Liver (tissue), 9 donors: ENCODE measurements around the gene TMCO4. TPM values are rescaled to one million over a fixed set of nuclear protein-coding genes. Genes with fewer than 3 reads are reported as not detected.

Source experiments
- DNase-seq: peaks from one replicate; pipeline ENCODE4 v3.0.0-alpha.2; 2017; ENCODE audit warnings: low spot score
- H3K27ac ChIP-seq, 2 donors: one replicate each; pipeline ENCODE4 v1.7.0; 2013; ENCODE audit warnings: inconsistent platforms in 2 of 2, low read length in 2 of 2, control low read depth in 1 of 2, low read depth in 1 of 2, mild to moderate bottlenecking in 1 of 2
- H3K27me3 ChIP-seq, 4 donors: one replicate each; pipeline versions ENCODE4 v1.6.1 to v1.7.0; 2013; ENCODE audit warnings: low read length in 3 of 4, inconsistent platforms in 1 of 4, mild to moderate bottlenecking in 1 of 4, moderate library complexity in 1 of 4; ENCODE audit not compliant: control insufficient read depth in 4 of 4, insufficient read depth in 4 of 4
- H3K36me3 ChIP-seq, 4 donors: one replicate each; pipeline versions ENCODE4 v1.6.1 to v1.7.0; 2013; ENCODE audit warnings: low read length in 3 of 4, mild to moderate bottlenecking in 3 of 4, low read depth in 1 of 4, moderate library complexity in 1 of 4; ENCODE audit not compliant: control insufficient read depth in 4 of 4, insufficient read depth in 3 of 4
- H3K4me1 ChIP-seq, 4 donors: one replicate each; pipeline versions ENCODE4 v1.6.1 to v1.7.0; 2013; ENCODE audit warnings: low read length in 3 of 4, mild to moderate bottlenecking in 3 of 4, moderate library complexity in 1 of 4; ENCODE audit not compliant: control insufficient read depth in 4 of 4, insufficient read depth in 4 of 4
- H3K4me3 ChIP-seq, 3 donors: one replicate each; pipeline versions ENCODE4 v1.6.1 to v1.7.0; 2013; ENCODE audit warnings: low read length in 3 of 3, control low read depth in 1 of 3, low read depth in 1 of 3, mild to moderate bottlenecking in 1 of 3
- H3K9ac ChIP-seq, 2 donors: one replicate each; pipeline ENCODE4 v1.7.0; 2013; ENCODE audit warnings: low read length in 2 of 2, mild to moderate bottlenecking in 2 of 2, moderate library complexity in 2 of 2, control low read depth in 1 of 2, low read depth in 1 of 2
- H3K9me3 ChIP-seq, 4 donors: one replicate each; pipeline versions ENCODE4 v1.6.1 to v1.7.0; 2013; ENCODE audit warnings: low read length in 3 of 4; ENCODE audit not compliant: control insufficient read depth in 4 of 4
- EGR1 ChIP-seq, 2 donors: IDR thresholded peaks; 2 replicates each; pipeline ENCODE4 v1.6.1; 2016 to 2018; ENCODE audit warnings: antibody characterized with exemption in 2 of 2, low read depth in 2 of 2
- FOXA1 ChIP-seq: IDR thresholded peaks from 2 replicates; pipeline ENCODE4 v1.6.1; 2016; ENCODE audit warnings: antibody characterized with exemption
- FOXA2 ChIP-seq: IDR thresholded peaks from 2 replicates; pipeline ENCODE4 v1.6.1; 2016; ENCODE audit warnings: antibody characterized with exemption
- GABPA ChIP-seq, 2 donors: IDR thresholded peaks in 1 of 2; conservative IDR thresholded peaks in 1 of 2; 2 replicates each; pipeline ENCODE4 v1.6.1; 2016; ENCODE audit warnings: antibody characterized with exemption in 2 of 2, mild to moderate bottlenecking in 1 of 2, moderate library complexity in 1 of 2
- HNF4A ChIP-seq, 2 donors: conservative IDR thresholded peaks; 2 replicates each; pipeline ENCODE4 v1.6.1; 2016; ENCODE audit warnings: antibody characterized with exemption in 2 of 2, mild to moderate bottlenecking in 2 of 2
- HNF4G ChIP-seq: IDR thresholded peaks from 2 replicates; pipeline ENCODE4 v1.6.1; 2016; ENCODE audit warnings: antibody characterized with exemption
- JUND ChIP-seq, 2 donors: IDR thresholded peaks; 2 replicates each; pipeline ENCODE4 v1.6.1; 2016; ENCODE audit warnings: antibody characterized with exemption in 2 of 2
- REST ChIP-seq: IDR thresholded peaks from 2 replicates; pipeline ENCODE4 v1.6.1; 2016; ENCODE audit warnings: antibody characterized with exemption, mild to moderate bottlenecking
- RXRA ChIP-seq, 2 donors: IDR thresholded peaks; 2 replicates each; pipeline ENCODE4 v1.6.1; 2017 to 2018; ENCODE audit warnings: antibody characterized with exemption in 2 of 2, mild to moderate bottlenecking in 1 of 2
- SP1 ChIP-seq: IDR thresholded peaks from 2 replicates; pipeline ENCODE4 v1.6.1; 2018; ENCODE audit warnings: antibody characterized with exemption, mild to moderate bottlenecking
- TAF1 ChIP-seq: conservative IDR thresholded peaks from 2 replicates; pipeline ENCODE4 v1.6.1; 2016; ENCODE audit warnings: antibody characterized with exemption, mild to moderate bottlenecking
- YY1 ChIP-seq: IDR thresholded peaks from 2 replicates; pipeline ENCODE4 v1.6.1; 2016; ENCODE audit warnings: antibody characterized with exemption, mild to moderate bottlenecking
- WGBS: extraction: QIAGEN DNeasy Blood & Tissue Kit; methylation state at CpG from one replicate; pipeline ENCODE4 v1.1.7; 2013; 5-methylcytosine and 5-hydroxymethylcytosine counted together
- polyA plus RNA-seq, 2 donors: library from polyadenylated mRNA; stranded (reverse) in 1 of 2; unstranded in 1 of 2; fragments of 200-250 nt in 1 of 2; fragments of >200 nt in 1 of 2; fragmentation: Nextera tagmentation in 1 of 2; extraction: Ambion mirVana in 1 of 2; gene quantifications; one replicate each; pipeline versions ENCODE4 v1.2.1 to v1.2.3, GENCODE V29; 2013 to 2015
- total RNA-seq, 2 donors: library from RNA; depleted of rRNA; stranded (reverse); fragments of >200 nt; gene quantifications; one replicate each; pipeline ENCODE4 v1.2.3, GENCODE V29; 2014
- TF ChIP-seq, protein P1 (sequence below): fragments of 150-350 bp; IDR thresholded peaks from 2 replicates; pipeline ENCODE4 v1.5.1; 2017; ENCODE audit warnings: improper control_type of control experiment, low read depth, low read length; ENCODE audit not compliant: missing input control
- TF ChIP-seq, protein P2 (sequence below): IDR thresholded peaks from 2 replicates; pipeline ENCODE4 v1.6.1; 2016; ENCODE audit warnings: antibody characterized with exemption
- TF ChIP-seq, protein P3 (sequence below): IDR thresholded peaks from 2 replicates; pipeline ENCODE4 v1.6.1; 2016; ENCODE audit warnings: antibody characterized with exemption
- donor health status: healthy.
- donor health status: healthy.
- donor health status: healthy.
- donor health status: healthy.
- donor health status: healthy.

Gene TMCO4
- total and polyA plus RNA-seq, 4 donors, result 4.0 to 9.5 (median 6.0) TPM

- no peaks in the 10 kb centered on the region for H3K27me3 ChIP-seq
- no peaks in the 10 kb centered on the region for H3K9me3 ChIP-seq
- H3K4me3 ChIP-seq, result no peak overlapping the region
- no peak overlapping the region for H3K27ac ChIP-seq
- no peak for TF ChIP-seq FOXA2
- TF ChIP-seq RXRA (IDR thresholded peaks at IDR 0.05), result no peak
- TF ChIP-seq YY1, result no peak
- TF ChIP-seq, protein P1, sequence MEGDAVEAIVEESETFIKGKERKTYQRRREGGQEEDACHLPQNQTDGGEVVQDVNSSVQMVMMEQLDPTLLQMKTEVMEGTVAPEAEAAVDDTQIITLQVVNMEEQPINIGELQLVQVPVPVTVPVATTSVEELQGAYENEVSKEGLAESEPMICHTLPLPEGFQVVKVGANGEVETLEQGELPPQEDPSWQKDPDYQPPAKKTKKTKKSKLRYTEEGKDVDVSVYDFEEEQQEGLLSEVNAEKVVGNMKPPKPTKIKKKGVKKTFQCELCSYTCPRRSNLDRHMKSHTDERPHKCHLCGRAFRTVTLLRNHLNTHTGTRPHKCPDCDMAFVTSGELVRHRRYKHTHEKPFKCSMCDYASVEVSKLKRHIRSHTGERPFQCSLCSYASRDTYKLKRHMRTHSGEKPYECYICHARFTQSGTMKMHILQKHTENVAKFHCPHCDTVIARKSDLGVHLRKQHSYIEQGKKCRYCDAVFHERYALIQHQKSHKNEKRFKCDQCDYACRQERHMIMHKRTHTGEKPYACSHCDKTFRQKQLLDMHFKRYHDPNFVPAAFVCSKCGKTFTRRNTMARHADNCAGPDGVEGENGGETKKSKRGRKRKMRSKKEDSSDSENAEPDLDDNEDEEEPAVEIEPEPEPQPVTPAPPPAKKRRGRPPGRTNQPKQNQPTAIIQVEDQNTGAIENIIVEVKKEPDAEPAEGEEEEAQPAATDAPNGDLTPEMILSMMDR, result no peak
- no peak for TF ChIP-seq FOXA1
- TF ChIP-seq, protein P2, sequence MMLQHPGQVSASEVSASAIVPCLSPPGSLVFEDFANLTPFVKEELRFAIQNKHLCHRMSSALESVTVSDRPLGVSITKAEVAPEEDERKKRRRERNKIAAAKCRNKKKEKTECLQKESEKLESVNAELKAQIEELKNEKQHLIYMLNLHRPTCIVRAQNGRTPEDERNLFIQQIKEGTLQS, result no peak
- no peak for TF ChIP-seq HNF4A (conservative IDR thresholded peaks at IDR 0.05)
- no peak for TF ChIP-seq REST
- no peak for TF ChIP-seq TAF1
- TF ChIP-seq GABPA (IDR thresholded peaks at IDR 0.05 in 1 of 2, conservative IDR thresholded peaks at IDR 0.05 in 1 of 2), result no peak
- TF ChIP-seq HNF4G, result no peak
- TF ChIP-seq, protein P3, sequence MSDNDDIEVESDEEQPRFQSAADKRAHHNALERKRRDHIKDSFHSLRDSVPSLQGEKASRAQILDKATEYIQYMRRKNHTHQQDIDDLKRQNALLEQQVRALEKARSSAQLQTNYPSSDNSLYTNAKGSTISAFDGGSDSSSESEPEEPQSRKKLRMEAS, result no peak
- no peak for TF ChIP-seq JUND (IDR thresholded peaks at IDR 0.05)
- no peak for TF ChIP-seq SP1
- no peak for TF ChIP-seq EGR1 (IDR thresholded peaks at IDR 0.05; ENCODE audit: low read depth in 2 of 2)
- no peaks in the 10 kb centered on the region for H3K36me3 ChIP-seq
- no peak for DNase-seq
- H3K9ac ChIP-seq, result no peak overlapping the region
- 74% methylated on average over 15 of the region's 15 CpGs for WGBS
- peaks cover 0 to 8% (median 4%) of the 10 kb centered on the region in 4 donors for H3K4me1 ChIP-seq
These were observed 144.6 kb downstream of the TMCO4 start for GRCh38 chr1:19654886-19655717.

GRCh38 chr1:19654386-19654785 lies 145.3 kb downstream of the TMCO4 start:
- Histone ChIP-seq H3K4me3 (no peak overlapping the region), H3K27ac (no peak overlapping the region), H3K27me3 (no peaks in the 10 kb centered on the region), H3K9ac (no peak overlapping the region), H3K36me3 (no peaks in the 10 kb centered on the region), H3K4me1 (peaks cover 0 to 8% (median 4%) of the 10 kb centered on the region in 4 donors), H3K9me3 (no peaks in the 10 kb centered on the region)
- no peak for TF ChIP-seq FOXA2
- TF ChIP-seq YY1, result no peak
- TF ChIP-seq, protein P2, result no peak
- WGBS, result 89% methylated on average over 5 of the region's 5 CpGs
- DNase-seq, result no peak
